ENCODE measurements around the gene FFAR3. TPM values are rescaled to one million over a fixed set of nuclear protein-coding genes. Genes with fewer than 3 reads are reported as not detected.
"Not testable (repeated sequence)": the region's sequence is repeated elsewhere in the genome, so short reads cannot be mapped to it uniquely, and the experiment has no call there.

FFAR3 gene
- total RNA-seq, 1 donor from 2014 or later: not detected

GRCh38 chr19:35352177-35352447 is 6.1 kb upstream of the FFAR3 start:
- no peak for DNase-seq (ENCODE audit: low spot score)
- Mint-ChIP-seq H3K27me3 (ENCODE audit: low read depth) (peaks cover 44% of the 10 kb centered on the region), H3K9me3 (ENCODE audit: low read depth) (no peaks in the 10 kb centered on the region), H3K27ac (ENCODE audit: unreplicated experiment) (no peak overlapping the region), H3K4me3 (ENCODE audit: unreplicated experiment) (no peak overlapping the region), H3K4me1 (ENCODE audit: low read depth) (no peaks in the 10 kb centered on the region), H3K36me3 (ENCODE audit: low read depth) (peaks cover 1% of the 10 kb centered on the region)
- TF ChIP-seq CTCF (IDR thresholded peaks at IDR 0.05): no peak

GRCh38 chr19:35352448-35353304 is 5.6 kb upstream of the FFAR3 start:
- no peak overlapping the region for H3K4me3 Mint-ChIP-seq (ENCODE audit: unreplicated experiment)
- peak; percentile 76 for DNase-seq (ENCODE audit: low spot score)
- no peaks in the 10 kb centered on the region for H3K9me3 Mint-ChIP-seq (ENCODE audit: low read depth)
- TF ChIP-seq CTCF (IDR thresholded peaks at IDR 0.05): peak; percentile 88
- H3K4me1 Mint-ChIP-seq (ENCODE audit: low read depth): no peaks in the 10 kb centered on the region
- H3K27ac Mint-ChIP-seq (ENCODE audit: unreplicated experiment): no peak overlapping the region
- peaks cover 41% of the 10 kb centered on the region for H3K27me3 Mint-ChIP-seq (ENCODE audit: low read depth)
- H3K36me3 Mint-ChIP-seq (ENCODE audit: low read depth): peaks cover 1% of the 10 kb centered on the region

- peaks cover 37% of the 10 kb centered on the region for H3K27me3 Mint-ChIP-seq (ENCODE audit: low read depth)
These were observed 4.6 kb upstream of the FFAR3 start for GRCh38 chr19:35353635-35354034.

GRCh38 chr19:35354898-35355297 is 3.4 kb upstream of the FFAR3 start:
- H3K27ac Mint-ChIP-seq (ENCODE audit: unreplicated experiment): no peak overlapping the region
- H3K27me3 Mint-ChIP-seq (ENCODE audit: low read depth): peaks cover 25% of the 10 kb centered on the region
- DNase-seq (ENCODE audit: low spot score): peak; percentile 30
- TF ChIP-seq CTCF (IDR thresholded peaks at IDR 0.05): no peak
- H3K4me3 Mint-ChIP-seq (ENCODE audit: unreplicated experiment): no peak overlapping the region
- no peaks in the 10 kb centered on the region for H3K4me1 Mint-ChIP-seq (ENCODE audit: low read depth)
- H3K9me3 Mint-ChIP-seq (ENCODE audit: low read depth): no peaks in the 10 kb centered on the region
- H3K36me3 Mint-ChIP-seq (ENCODE audit: low read depth): no peaks in the 10 kb centered on the region

More at GRCh38 chr19:35353635-35354034, 4.6 kb upstream of the FFAR3 start:
- no peaks in the 10 kb centered on the region for H3K4me1 Mint-ChIP-seq (ENCODE audit: low read depth)
- TF ChIP-seq CTCF (IDR thresholded peaks at IDR 0.05): no peak
- DNase-seq (ENCODE audit: low spot score): peak; percentile 15
- H3K4me3 Mint-ChIP-seq (ENCODE audit: unreplicated experiment): no peak overlapping the region
- no peaks in the 10 kb centered on the region for H3K9me3 Mint-ChIP-seq (ENCODE audit: low read depth)
- H3K27ac Mint-ChIP-seq (ENCODE audit: unreplicated experiment): no peak overlapping the region
- peaks cover 1% of the 10 kb centered on the region for H3K36me3 Mint-ChIP-seq (ENCODE audit: low read depth)

- H3K27ac Mint-ChIP-seq (ENCODE audit: unreplicated experiment): no peak overlapping the region
- no peak for TF ChIP-seq CTCF (IDR thresholded peaks at IDR 0.05)
- no peak overlapping the region for H3K4me3 Mint-ChIP-seq (ENCODE audit: unreplicated experiment)
- H3K9me3 Mint-ChIP-seq (ENCODE audit: low read depth): no peaks in the 10 kb centered on the region
- peaks cover 25% of the 10 kb centered on the region for H3K27me3 Mint-ChIP-seq (ENCODE audit: low read depth)
- no peaks in the 10 kb centered on the region for H3K4me1 Mint-ChIP-seq (ENCODE audit: low read depth)
- H3K36me3 Mint-ChIP-seq (ENCODE audit: low read depth): no peaks in the 10 kb centered on the region
- DNase-seq (ENCODE audit: low spot score): peak; percentile 18
These were observed 2.3 kb upstream of the FFAR3 start for GRCh38 chr19:35355791-35356460.

GRCh38 chr19:35358834-35359233 is 574 bp downstream of the FFAR3 start:
- H3K4me3 Mint-ChIP-seq (ENCODE audit: unreplicated experiment); H3K4me1 Mint-ChIP-seq (ENCODE audit: low read depth); H3K9me3 Mint-ChIP-seq (ENCODE audit: low read depth); H3K27ac Mint-ChIP-seq (ENCODE audit: unreplicated experiment); H3K36me3 Mint-ChIP-seq (ENCODE audit: low read depth); DNase-seq (ENCODE audit: low spot score): not testable (repeated sequence)
- H3K27me3 Mint-ChIP-seq (ENCODE audit: low read depth): peaks cover 24% of the 10 kb centered on the region

- not testable (repeated sequence) for H3K9me3 Mint-ChIP-seq (ENCODE audit: low read depth); H3K4me3 Mint-ChIP-seq (ENCODE audit: unreplicated experiment); DNase-seq (ENCODE audit: low spot score); H3K4me1 Mint-ChIP-seq (ENCODE audit: low read depth); H3K27ac Mint-ChIP-seq (ENCODE audit: unreplicated experiment); H3K36me3 Mint-ChIP-seq (ENCODE audit: low read depth)
- peaks cover 24% of the 10 kb centered on the region for H3K27me3 Mint-ChIP-seq (ENCODE audit: low read depth)
These were observed 1.1 kb downstream of the FFAR3 start for GRCh38 chr19:35359395-35359794.

- H3K4me1 Mint-ChIP-seq (ENCODE audit: low read depth); H3K9me3 Mint-ChIP-seq (ENCODE audit: low read depth); H3K27ac Mint-ChIP-seq (ENCODE audit: unreplicated experiment); DNase-seq (ENCODE audit: low spot score); H3K4me3 Mint-ChIP-seq (ENCODE audit: unreplicated experiment); H3K36me3 Mint-ChIP-seq (ENCODE audit: low read depth): not testable (repeated sequence)
- H3K27me3 Mint-ChIP-seq (ENCODE audit: low read depth): peaks cover 24% of the 10 kb centered on the region
These were observed 1.8 kb downstream of the FFAR3 start for GRCh38 chr19:35360081-35360480.
